ENCODE data around the gene CEP162. TPM values are rescaled to one million over a fixed set of nuclear protein-coding genes. Genes with fewer than 3 reads are reported as not detected.

CEP162 gene
- total RNA-seq, 1 donor from 2014 or later = 15.7 TPM

DNA sequence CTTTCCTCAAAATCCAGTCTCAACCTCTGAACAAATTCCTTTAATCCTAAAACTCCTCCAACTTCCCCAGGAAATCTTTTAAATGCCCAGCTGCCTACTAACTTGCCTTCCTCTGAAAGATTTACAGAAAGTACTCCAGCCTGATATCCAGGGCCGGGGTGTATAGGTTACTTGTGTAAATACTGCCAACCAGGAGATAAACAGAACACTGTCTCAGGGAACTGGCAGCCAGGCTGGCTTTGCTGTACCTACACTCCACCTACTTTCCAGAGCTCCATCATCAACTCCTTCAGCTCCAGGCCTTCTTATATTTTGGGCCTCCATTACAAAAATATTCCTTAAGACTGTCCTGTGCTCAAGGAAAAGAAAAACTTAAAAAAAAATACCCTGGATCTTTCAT, 85.9 kb downstream of the CEP162 start:
- Mint-ChIP-seq H3K9me3 (no peaks in the 10 kb centered on the region), H3K27me3 (ENCODE audit: low read depth) (no peaks in the 10 kb centered on the region), H3K36me3 (peaks cover 12% of the 10 kb centered on the region), H3K27ac (no peak overlapping the region), H3K4me1 (peaks cover 3% of the 10 kb centered on the region), H3K4me3 (no peak overlapping the region)
- no peak for DNase-seq (ENCODE audit: low spot score in 2 of 2, unreplicated experiment in 2 of 2)
- TF ChIP-seq, protein P1, sequence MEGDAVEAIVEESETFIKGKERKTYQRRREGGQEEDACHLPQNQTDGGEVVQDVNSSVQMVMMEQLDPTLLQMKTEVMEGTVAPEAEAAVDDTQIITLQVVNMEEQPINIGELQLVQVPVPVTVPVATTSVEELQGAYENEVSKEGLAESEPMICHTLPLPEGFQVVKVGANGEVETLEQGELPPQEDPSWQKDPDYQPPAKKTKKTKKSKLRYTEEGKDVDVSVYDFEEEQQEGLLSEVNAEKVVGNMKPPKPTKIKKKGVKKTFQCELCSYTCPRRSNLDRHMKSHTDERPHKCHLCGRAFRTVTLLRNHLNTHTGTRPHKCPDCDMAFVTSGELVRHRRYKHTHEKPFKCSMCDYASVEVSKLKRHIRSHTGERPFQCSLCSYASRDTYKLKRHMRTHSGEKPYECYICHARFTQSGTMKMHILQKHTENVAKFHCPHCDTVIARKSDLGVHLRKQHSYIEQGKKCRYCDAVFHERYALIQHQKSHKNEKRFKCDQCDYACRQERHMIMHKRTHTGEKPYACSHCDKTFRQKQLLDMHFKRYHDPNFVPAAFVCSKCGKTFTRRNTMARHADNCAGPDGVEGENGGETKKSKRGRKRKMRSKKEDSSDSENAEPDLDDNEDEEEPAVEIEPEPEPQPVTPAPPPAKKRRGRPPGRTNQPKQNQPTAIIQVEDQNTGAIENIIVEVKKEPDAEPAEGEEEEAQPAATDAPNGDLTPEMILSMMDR (IDR thresholded peaks at IDR 0.05; ENCODE audit: unreplicated experiment) = no peak

DNA sequence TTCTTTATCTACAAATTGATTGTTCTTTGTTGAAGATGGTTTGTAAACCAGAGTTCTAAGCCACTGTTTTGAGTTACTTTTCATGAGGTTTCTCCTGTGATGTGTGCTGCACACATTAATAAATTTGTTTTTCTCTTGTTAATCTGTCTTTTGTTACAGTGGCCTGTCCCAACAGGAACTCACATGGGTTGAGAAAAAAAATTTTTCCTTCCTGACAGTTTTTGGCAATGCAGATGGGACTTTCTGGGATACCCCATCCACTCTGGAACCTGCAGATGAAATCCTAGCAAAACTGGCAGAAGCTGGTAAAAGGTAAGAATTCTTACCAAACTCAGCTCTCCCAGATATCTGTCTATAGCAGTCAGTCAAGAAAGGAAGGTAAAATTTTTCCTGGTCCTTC, 88.1 kb downstream of the CEP162 start:
- Mint-ChIP-seq H3K27ac (no peak overlapping the region), H3K9me3 (no peaks in the 10 kb centered on the region), H3K4me1 (peaks cover 3% of the 10 kb centered on the region), H3K4me3 (no peak overlapping the region), H3K36me3 (peaks cover 15% of the 10 kb centered on the region), H3K27me3 (ENCODE audit: low read depth) (no peaks in the 10 kb centered on the region)
- TF ChIP-seq, protein P1 (IDR thresholded peaks at IDR 0.05; ENCODE audit: unreplicated experiment) = no peak
- no peak for DNase-seq (ENCODE audit: low spot score in 2 of 2, unreplicated experiment in 2 of 2)

DNA sequence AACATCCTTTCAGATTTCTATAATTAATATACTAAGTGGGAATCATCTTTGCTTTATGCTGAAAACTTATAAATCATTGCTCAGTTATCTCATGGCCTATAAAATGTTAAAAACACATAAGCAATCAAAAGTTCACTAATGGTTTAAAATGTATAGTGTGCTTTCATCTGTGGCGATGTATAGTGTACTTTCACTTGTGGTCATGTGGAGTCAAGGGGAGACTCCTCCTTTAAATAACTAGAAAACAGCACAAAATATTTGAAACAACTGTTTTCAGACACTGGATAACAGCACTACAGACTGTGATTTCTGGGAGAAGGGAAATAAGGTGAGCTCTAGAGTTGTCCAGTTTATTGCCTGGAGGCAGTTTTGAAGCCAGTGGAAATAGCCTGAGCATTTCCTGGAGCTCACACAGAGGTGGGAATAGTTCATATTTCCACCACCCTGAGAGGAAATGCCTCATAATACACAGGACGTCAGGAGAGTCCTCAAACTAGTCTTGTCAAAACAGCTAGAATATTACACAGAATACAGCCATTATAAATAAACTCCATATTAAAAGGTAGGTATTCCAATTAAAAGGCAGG, 89.4 kb downstream of the CEP162 start:
- no peaks in the 10 kb centered on the region for H3K27me3 Mint-ChIP-seq (ENCODE audit: low read depth)
- no peak overlapping the region for H3K4me3 Mint-ChIP-seq
- no peak overlapping the region for H3K27ac Mint-ChIP-seq
- TF ChIP-seq, protein P1 (IDR thresholded peaks at IDR 0.05; ENCODE audit: unreplicated experiment) = no peak
- peaks cover 26% of the 10 kb centered on the region for H3K36me3 Mint-ChIP-seq
- H3K4me1 Mint-ChIP-seq = peaks cover 3% of the 10 kb centered on the region
- no peak for DNase-seq (ENCODE audit: low spot score in 2 of 2, unreplicated experiment in 2 of 2)
- H3K9me3 Mint-ChIP-seq = no peaks in the 10 kb centered on the region

- H3K4me1 Mint-ChIP-seq = peaks cover 3% of the 10 kb centered on the region
- peaks cover 10% of the 10 kb centered on the region for H3K9me3 Mint-ChIP-seq
- peaks cover 37% of the 10 kb centered on the region for H3K36me3 Mint-ChIP-seq
- no peaks in the 10 kb centered on the region for H3K27me3 Mint-ChIP-seq (ENCODE audit: low read depth)
- no peak overlapping the region for H3K4me3 Mint-ChIP-seq
- DNase-seq (ENCODE audit: low spot score in 2 of 2, unreplicated experiment in 2 of 2) = no peak
- no peak overlapping the region for H3K27ac Mint-ChIP-seq
- TF ChIP-seq, protein P1 (IDR thresholded peaks at IDR 0.05; ENCODE audit: unreplicated experiment) = no peak
Observed at GRCh38 chr6:84137051-84137375, 90.4 kb downstream of the CEP162 start.

DNA sequence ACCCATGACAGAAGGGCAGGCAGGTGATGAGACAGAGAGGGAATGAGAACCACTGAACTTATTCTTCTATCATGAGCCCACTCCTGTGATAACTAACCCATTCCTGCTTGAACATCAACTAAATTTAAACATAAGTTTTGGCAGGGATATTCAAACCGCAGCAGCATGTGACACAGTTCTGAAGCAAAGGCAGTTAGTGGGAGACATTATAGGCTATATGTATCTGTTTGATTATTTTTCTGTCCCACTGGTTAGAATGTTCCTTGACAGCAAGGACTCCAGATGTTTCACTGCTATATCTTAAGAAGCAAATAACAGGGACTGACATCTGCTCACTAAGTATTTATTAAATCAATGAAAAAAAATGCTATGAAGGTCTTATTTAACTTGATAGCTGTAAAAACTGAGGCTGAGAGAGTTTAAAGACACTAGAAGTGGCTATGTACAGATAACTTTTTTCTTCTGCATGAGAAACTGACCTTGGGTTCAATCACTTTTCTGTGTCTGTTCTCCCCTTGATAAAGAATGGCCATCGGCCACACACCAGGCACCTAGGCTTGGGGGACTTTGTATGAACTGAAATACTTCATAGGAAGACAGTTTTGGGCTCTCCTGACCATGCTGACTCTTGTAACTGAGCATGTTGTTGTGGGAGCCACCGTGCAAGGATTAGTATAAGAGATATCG, 90.9 kb downstream of the CEP162 start:
- H3K27me3 Mint-ChIP-seq (ENCODE audit: low read depth) = no peaks in the 10 kb centered on the region
- no peak for DNase-seq (ENCODE audit: low spot score in 2 of 2, unreplicated experiment in 2 of 2)
- TF ChIP-seq, protein P1 (IDR thresholded peaks at IDR 0.05; ENCODE audit: unreplicated experiment) = no peak
- H3K4me1 Mint-ChIP-seq = peaks cover 3% of the 10 kb centered on the region
- H3K9me3 Mint-ChIP-seq = peaks cover 10% of the 10 kb centered on the region
- H3K4me3 Mint-ChIP-seq = no peak overlapping the region
- peaks cover 34% of the 10 kb centered on the region for H3K36me3 Mint-ChIP-seq
- no peak overlapping the region for H3K27ac Mint-ChIP-seq
